ENCODE data around the gene PER2.

The PER2 gene

GRCh38 chr2:238236571-238236970 lies 51.8 kb downstream of the PER2 start:
- H3K4me3 ChIP-seq (ENCODE audit: low read depth, low read length), result no peak overlapping the region
- TF ChIP-seq, protein P1, sequence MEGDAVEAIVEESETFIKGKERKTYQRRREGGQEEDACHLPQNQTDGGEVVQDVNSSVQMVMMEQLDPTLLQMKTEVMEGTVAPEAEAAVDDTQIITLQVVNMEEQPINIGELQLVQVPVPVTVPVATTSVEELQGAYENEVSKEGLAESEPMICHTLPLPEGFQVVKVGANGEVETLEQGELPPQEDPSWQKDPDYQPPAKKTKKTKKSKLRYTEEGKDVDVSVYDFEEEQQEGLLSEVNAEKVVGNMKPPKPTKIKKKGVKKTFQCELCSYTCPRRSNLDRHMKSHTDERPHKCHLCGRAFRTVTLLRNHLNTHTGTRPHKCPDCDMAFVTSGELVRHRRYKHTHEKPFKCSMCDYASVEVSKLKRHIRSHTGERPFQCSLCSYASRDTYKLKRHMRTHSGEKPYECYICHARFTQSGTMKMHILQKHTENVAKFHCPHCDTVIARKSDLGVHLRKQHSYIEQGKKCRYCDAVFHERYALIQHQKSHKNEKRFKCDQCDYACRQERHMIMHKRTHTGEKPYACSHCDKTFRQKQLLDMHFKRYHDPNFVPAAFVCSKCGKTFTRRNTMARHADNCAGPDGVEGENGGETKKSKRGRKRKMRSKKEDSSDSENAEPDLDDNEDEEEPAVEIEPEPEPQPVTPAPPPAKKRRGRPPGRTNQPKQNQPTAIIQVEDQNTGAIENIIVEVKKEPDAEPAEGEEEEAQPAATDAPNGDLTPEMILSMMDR (IDR thresholded peaks at IDR 0.05; ENCODE audit: low read depth, low read length), result no peak

DNA sequence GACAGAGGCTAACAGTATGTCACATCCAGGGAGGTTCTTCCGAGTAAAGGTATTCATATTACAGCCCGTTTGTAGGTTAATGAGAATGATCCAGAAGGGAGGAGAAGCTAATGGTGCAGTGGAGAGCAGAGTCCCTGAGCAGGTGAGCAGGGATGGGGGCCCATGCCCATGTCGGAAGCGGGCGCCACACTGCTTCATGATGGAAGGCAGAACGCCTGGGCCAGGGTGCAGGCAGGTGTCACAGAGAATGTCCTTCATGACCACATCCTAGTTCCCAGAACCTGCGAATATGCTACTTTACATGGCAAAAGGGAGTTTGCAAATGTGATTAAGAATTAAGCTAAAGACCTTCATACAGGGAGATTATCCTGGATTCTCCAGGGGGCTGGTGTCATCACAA lies 52.6 kb downstream of the PER2 start:
- TF ChIP-seq, protein P1 (IDR thresholded peaks at IDR 0.05; ENCODE audit: low read depth, low read length), result no peak

DNA sequence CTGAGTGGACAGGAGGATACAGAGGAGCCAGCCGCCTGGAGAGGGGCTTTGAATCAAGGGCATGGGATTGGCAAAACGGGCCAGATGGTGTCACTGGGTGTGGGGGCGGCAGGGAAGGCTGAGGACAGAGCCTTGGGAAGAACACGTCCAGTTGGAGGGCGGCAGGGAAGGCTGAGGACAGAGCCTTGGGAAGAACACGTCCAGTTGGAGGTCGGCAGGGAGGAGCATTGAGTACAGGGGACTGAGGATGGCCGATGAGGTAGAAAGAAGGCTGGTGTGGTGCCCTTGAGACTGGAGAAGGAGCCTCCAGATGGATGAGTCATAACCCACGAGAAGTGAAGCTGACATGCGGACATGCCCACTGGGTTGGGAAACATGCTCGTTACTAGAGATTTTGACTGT lies 53.1 kb downstream of the PER2 start:
- TF ChIP-seq, protein P1 (IDR thresholded peaks at IDR 0.05; ENCODE audit: low read depth, low read length), result no peak

More for the DNA sequence above, 52.6 kb downstream of the PER2 start:
- H3K4me3 ChIP-seq (ENCODE audit: low read depth, low read length), result no peak overlapping the region

GRCh38 chr2:238233625-238234024 lies 54.8 kb downstream of the PER2 start:
- TF ChIP-seq, protein P1 (IDR thresholded peaks at IDR 0.05; ENCODE audit: low read depth, low read length), result no peak
- H3K4me3 ChIP-seq (ENCODE audit: low read depth, low read length), result no peak overlapping the region

More for the DNA sequence above, 53.1 kb downstream of the PER2 start:
- H3K4me3 ChIP-seq (ENCODE audit: low read depth, low read length), result no peak overlapping the region

- H3K4me3 ChIP-seq (ENCODE audit: low read depth, low read length), result no peak overlapping the region
- TF ChIP-seq, protein P1 (IDR thresholded peaks at IDR 0.05; ENCODE audit: low read depth, low read length), result no peak
These were observed 56.6 kb downstream of the PER2 start for GRCh38 chr2:238231809-238232208.

DNA sequence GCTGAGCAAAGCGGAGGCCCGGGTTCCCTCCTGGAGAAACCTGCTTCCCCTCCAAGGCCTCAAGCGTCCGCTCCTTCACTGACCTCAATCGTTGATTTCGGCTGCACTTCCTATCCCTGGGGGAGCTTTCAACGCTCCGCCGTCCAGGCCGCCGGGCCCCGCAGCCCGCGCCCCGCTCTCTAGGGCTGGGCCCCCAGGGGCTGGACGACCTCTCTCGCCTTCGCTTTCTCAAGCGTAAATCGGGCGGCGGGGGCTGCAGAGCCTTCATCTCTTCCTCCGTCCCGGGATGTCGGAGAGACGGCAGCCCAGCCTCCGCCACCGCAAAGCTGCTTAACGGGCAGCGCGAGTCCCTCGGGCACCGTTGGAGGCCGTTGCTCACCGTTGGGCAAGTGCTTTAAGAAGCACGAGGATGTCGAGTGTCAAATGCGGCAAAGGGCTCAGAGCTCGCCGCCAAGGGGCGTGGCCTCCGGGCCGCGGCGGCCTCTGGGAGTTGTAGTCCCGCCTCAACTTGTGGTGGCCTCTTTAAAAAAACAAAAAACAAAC lies 57.1 kb downstream of the PER2 start:
- TF ChIP-seq, protein P1 (IDR thresholded peaks at IDR 0.05; ENCODE audit: low read depth, low read length), result no peak
- no peak overlapping the region for H3K4me3 ChIP-seq (ENCODE audit: low read depth, low read length)

- H3K4me3 ChIP-seq (ENCODE audit: low read depth, low read length), result no peak overlapping the region
- TF ChIP-seq, protein P1 (IDR thresholded peaks at IDR 0.05; ENCODE audit: low read depth, low read length), result no peak
These were observed 57.7 kb downstream of the PER2 start for GRCh38 chr2:238230699-238231098.
